LNCaP clone FGC (cell line): ENCODE measurements around the gene B4GALT4.
"Not testable (repeated sequence)": the region's sequence is repeated elsewhere in the genome, so short reads cannot be mapped to it uniquely, and the experiment has no call there.

ENCODE experiments used
- DNase-seq: peaks from one replicate; pipeline ENCODE4 v3.0.0-alpha.2; 2011; ENCODE audit warnings: low read depth
- H3K4me3 ChIP-seq: 2 replicates; pipeline ENCODE4 v1.5.1; 2011; ENCODE audit warnings: mild to moderate bottlenecking, low read depth, low read length, control low read depth
- CTCF ChIP-seq: IDR thresholded peaks from 2 replicates; pipeline ENCODE4 v1.5.1; 2012; ENCODE audit warnings: mild to moderate bottlenecking; ENCODE audit not compliant: control insufficient read depth, insufficient read depth; ENCODE audit errors: extremely low read depth

B4GALT4 gene

GRCh38 chr3:119181765-119182164 is 58.9 kb downstream of the B4GALT4 start:
- TF ChIP-seq CTCF, result no peak
- no peak for DNase-seq
- no peak overlapping the region for H3K4me3 ChIP-seq

DNA sequence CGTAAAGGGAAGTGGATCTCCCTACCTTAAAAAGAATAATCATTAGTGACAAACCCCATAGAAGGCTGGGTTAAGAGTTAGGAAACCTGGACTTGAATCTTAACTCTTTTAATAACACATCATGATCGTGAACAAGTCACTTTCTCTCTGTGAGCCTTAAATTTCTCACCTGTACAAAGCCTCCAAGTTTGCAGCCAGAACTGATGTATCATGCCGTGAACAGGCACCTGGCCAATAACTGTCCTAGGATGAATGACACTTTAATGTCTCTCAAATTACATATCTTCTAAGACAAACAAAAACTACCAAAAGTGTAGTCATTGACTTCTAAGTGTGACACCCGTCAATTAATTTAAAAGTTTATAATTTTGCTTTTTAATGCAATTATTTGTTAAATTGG is 63.4 kb downstream of the B4GALT4 start:
- TF ChIP-seq CTCF, result no peak
- H3K4me3 ChIP-seq, result no peak overlapping the region
- DNase-seq, result no peak

DNA sequence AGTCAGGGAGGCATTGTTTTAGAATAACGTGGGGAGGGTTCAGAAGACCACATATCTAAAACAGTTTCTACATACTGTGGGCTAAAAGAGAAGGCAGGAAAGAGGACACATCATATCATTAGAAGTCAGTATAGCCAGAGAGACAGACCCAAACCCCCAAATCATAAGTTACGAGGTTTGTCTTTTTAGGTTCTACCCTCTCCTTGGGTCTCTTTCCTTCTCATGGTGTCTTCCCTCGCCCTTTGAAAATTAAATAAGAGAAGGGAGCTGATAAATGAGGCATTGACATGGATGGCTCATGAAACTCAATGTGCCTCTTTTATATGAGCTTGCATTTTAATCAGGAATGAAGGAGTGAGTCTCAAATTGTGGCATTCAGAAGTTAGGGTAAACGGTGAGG is 63.9 kb downstream of the B4GALT4 start:
- TF ChIP-seq CTCF, result no peak
- no peak overlapping the region for H3K4me3 ChIP-seq
- no peak for DNase-seq

DNA sequence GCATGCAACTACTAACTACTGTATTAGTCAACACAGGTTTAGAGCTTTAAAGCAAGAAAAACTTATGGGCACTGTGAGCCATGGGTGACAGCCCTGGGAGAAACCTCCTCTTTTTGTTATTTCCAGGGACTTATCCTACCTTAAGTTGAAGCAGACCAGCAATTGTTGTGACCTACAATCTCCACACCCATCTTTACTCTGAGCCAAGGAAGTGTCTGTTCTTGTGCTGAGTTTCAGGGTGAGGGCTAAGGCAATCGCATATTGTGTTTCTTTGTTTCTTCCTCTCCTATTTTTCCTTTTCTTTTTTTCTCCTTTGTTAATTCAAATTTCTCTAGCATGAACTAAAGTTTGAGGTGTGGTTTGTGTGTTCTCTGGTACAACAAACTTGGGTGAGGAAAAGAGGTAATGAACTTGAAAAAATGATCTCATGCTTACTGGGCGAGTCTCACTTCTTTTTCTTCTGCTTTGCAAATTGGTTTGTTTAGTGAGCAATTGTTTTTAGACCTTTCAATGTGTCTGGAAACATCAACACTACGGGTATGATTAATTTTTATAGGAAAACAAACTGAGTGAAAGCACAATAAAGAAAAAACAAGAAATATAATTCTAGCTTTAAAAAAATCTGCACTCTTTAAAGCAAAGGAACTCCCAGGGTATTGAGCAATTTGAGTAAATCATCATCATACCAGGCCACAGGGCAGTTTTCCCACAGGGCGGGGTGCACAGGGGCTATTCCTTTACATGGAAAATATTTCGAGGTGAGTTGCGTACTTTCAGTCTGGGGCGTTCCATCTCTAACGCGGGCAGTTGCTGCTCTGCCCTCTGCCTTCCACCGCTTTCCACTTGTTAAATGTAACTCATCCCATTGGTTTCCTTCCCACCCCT is 64.6 kb downstream of the B4GALT4 start:
- H3K4me3 ChIP-seq, result no peak overlapping the region
- no peak for DNase-seq
- no peak for TF ChIP-seq CTCF

- H3K4me3 ChIP-seq, result no peak within 1 kb of the TSS
- TF ChIP-seq CTCF, result no peak
- no peak for DNase-seq
Measured at GRCh38 chr3:119173325-119173724, 67.4 kb downstream of the B4GALT4 start, which contains the start of gene UPK1B. Gene UPK1B, plus strand, starts transcription at chr3:119173598. Its CDS starts 13,144 bp downstream, at chr3:119186742.

- no peak for TF ChIP-seq CTCF
- no peak overlapping the region for H3K4me3 ChIP-seq
- no peak for DNase-seq
Measured at GRCh38 chr3:119170821-119171220, 69.9 kb downstream of the B4GALT4 start.

DNA sequence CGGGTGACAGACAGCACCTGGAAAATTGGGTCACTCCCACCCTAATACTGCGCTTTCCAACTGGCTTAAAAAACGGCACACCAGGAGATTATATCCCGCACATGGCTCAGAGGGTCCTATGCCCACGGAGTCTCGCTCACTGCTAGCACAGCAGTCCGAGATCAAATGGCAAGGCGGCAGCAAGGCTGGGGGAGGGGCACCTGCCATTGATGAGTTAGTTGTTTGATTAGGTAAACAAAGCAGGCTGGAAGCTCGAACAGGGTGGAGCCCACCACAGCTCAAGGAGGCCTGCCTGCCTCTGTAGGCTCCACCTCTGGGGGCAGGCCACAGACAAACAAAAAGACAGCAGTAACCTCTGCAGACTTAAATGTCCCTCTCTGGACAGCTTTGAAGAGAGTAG is 75.9 kb downstream of the B4GALT4 start:
- H3K4me3 ChIP-seq, DNase-seq: not testable (repeated sequence)
